Smooth muscle cell of the brain vasculature (primary cell): ENCODE results near the gene PSMC3.
A peak's percentile ranks its signal among the peaks of the same experiment; 100 is the strongest.

Experiments used
- DNase-seq: peaks from one replicate; pipeline ENCODE4 v3.0.0-alpha.2; 2012; ENCODE audit warnings: low read depth, low spot score

PSMC3 gene

GRCh38 chr11:47376525-47377371 lies 49.5 kb downstream of the PSMC3 start:
- no peak for DNase-seq

GRCh38 chr11:47376107-47376524 lies 50.1 kb downstream of the PSMC3 start:
- DNase-seq, result no peak

GRCh38 chr11:47375546-47376085 lies 50.6 kb downstream of the PSMC3 start:
- no peak for DNase-seq

GRCh38 chr11:47375020-47375419 lies 51.2 kb downstream of the PSMC3 start:
- no peak for DNase-seq

- no peak for DNase-seq
These were observed 51.6 kb downstream of the PSMC3 start for GRCh38 chr11:47374720-47375019.

GRCh38 chr11:47373876-47374719 lies 52.1 kb downstream of the PSMC3 start:
- DNase-seq, result peak; percentile 46

GRCh38 chr11:47372422-47372821 lies 53.8 kb downstream of the PSMC3 start:
- DNase-seq, result no peak

GRCh38 chr11:47369676-47370075 lies 56.6 kb downstream of the PSMC3 start:
- no peak for DNase-seq
